Loucy (cell line): ENCODE data around the gene EXOG.
A peak's percentile ranks its signal among the peaks of the same experiment; 100 is the strongest.

Experiments used
- H2AFZ ChIP-seq: fragments of 200-600 bp; sonication (generic); 2 replicates; pipeline ENCODE4 v1.6.0; 2016; ENCODE audit warnings: antibody characterized with exemption, mild to moderate bottlenecking, low read length, moderate library complexity
- H3F3A ChIP-seq: fragments of 200-600 bp; 2 replicates; pipeline ENCODE4 v1.6.0; 2016; ENCODE audit warnings: antibody characterized with exemption, low read depth, mild to moderate bottlenecking
- H3K27me3 ChIP-seq: fragments of 200-600 bp; sonication (generic); 2 replicates; pipeline ENCODE4 v1.6.1; 2014; ENCODE audit warnings: low read length, mild to moderate bottlenecking; ENCODE audit not compliant: insufficient read depth, poor library complexity, severe bottlenecking
- H3K36me3 ChIP-seq: fragments of 200-600 bp; sonication (generic); 2 replicates; pipeline ENCODE4 v1.6.1; 2016; ENCODE audit warnings: low read length; ENCODE audit not compliant: insufficient read depth
- H3K4me1 ChIP-seq: fragments of 200-600 bp; sonication (generic); 2 replicates; pipeline ENCODE4 v1.5.1; 2014; ENCODE audit warnings: low read length, mild to moderate bottlenecking; ENCODE audit not compliant: insufficient read depth, poor library complexity, severe bottlenecking
- H3K4me2 ChIP-seq: fragments of 200-600 bp; sonication (generic); 2 replicates; pipeline ENCODE4 v1.6.0; 2014; ENCODE audit warnings: antibody characterized with exemption, low read length, low read depth, mild to moderate bottlenecking; ENCODE audit not compliant: poor library complexity, severe bottlenecking
- H3K4me3 ChIP-seq: fragments of 200-600 bp; sonication (generic); 2 replicates; pipeline ENCODE4 v1.5.1; 2014; ENCODE audit warnings: low read length, mild to moderate bottlenecking, mixed read lengths; ENCODE audit not compliant: poor library complexity, severe bottlenecking
- H3K79me2 ChIP-seq: fragments of 200-600 bp; sonication (generic); 2 replicates; pipeline ENCODE4 v1.6.1; 2014; ENCODE audit warnings: low read length; ENCODE audit not compliant: insufficient read depth
- H3K9ac ChIP-seq: fragments of 200-600 bp; sonication (generic); 2 replicates; pipeline ENCODE4 v1.6.0; 2014; ENCODE audit warnings: mild to moderate bottlenecking, low read depth, low read length, moderate library complexity; ENCODE audit not compliant: poor library complexity, severe bottlenecking
- H3K9me2 ChIP-seq: fragments of 200-600 bp; sonication (generic); replicated peaks from 2 replicates; pipeline ENCODE4 v1.6.1; 2016; ENCODE audit warnings: low read depth, low read length, mixed read lengths
- H3K9me3 ChIP-seq: fragments of 200-600 bp; sonication (generic); 2 replicates; pipeline ENCODE4 v1.6.1; 2014; ENCODE audit warnings: mild to moderate bottlenecking, antibody characterized with exemption, low read length, low read depth; ENCODE audit not compliant: insufficient read depth
- H4K20me1 ChIP-seq: fragments of 200-600 bp; sonication (generic); 2 replicates; pipeline ENCODE4 v1.6.0; 2014; ENCODE audit warnings: antibody characterized with exemption, low read length, mild to moderate bottlenecking; ENCODE audit not compliant: insufficient read depth, poor library complexity, severe bottlenecking
- EZH2phosphoT487 ChIP-seq: fragments of 200-600 bp; IDR thresholded peaks from 2 replicates; pipeline ENCODE4 v1.6.1; 2018; ENCODE audit warnings: antibody characterized with exemption, mild to moderate bottlenecking, moderate library complexity, borderline replicate concordance
- TF ChIP-seq, protein P1 (sequence below): fragments of 200-600 bp; sonication (generic); conservative IDR thresholded peaks from 2 replicates; pipeline ENCODE4 v1.5.1; 2014; ENCODE audit warnings: mild to moderate bottlenecking, antibody characterized with exemption, low read length

The EXOG gene

DNA sequence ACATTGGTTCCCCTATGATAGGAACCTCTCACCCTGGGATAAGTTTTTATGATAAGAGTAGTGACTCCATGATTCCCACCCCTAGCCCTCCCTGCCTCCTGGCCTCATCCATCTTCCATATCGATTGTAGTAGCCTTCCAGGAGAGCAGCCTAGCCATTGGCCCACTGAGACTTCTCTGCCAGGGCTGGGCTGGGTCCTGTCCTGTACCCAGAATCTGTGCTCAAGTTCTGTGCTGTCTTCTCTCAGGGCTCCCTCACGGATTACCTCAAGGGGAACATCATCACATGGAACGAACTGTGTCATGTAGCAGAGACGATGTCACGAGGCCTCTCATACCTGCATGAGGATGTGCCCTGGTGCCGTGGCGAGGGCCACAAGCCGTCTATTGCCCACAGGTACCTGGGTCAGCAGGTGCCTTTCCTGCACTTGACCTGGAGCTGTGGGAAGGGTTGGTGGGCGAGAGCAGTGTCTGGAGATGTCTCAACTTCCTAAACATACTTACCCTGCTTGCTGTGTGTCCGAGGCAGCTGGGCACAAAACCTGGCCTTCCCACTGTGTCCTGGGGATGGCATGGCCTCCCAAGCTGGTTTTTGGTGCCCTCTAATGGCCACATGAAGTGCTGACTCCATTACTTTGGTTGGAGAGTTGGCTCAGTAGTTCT is 16.6 kb upstream of the EXOG start:
- Histone ChIP-seq H3K79me2 (peaks cover 3% of the 10 kb centered on the region; the same call in 1 of the 2 replicates), H2AFZ (no peak overlapping the region), H3K9me3 (no peaks in the 10 kb centered on the region), H3K27me3 (no peaks in the 10 kb centered on the region), H3K4me1 (peaks cover 8% of the 10 kb centered on the region), H3K4me3 (no peak overlapping the region), H3K36me3 (peaks cover 36% of the 10 kb centered on the region; the same call in 1 of the 2 replicates), H3K9ac (no peak overlapping the region), H3K9me2 (no peaks in the 10 kb centered on the region), H3F3A (no peaks in the 10 kb centered on the region), H4K20me1 (no peaks in the 10 kb centered on the region), H3K4me2 (no peak overlapping the region)
- TF ChIP-seq, protein P1, sequence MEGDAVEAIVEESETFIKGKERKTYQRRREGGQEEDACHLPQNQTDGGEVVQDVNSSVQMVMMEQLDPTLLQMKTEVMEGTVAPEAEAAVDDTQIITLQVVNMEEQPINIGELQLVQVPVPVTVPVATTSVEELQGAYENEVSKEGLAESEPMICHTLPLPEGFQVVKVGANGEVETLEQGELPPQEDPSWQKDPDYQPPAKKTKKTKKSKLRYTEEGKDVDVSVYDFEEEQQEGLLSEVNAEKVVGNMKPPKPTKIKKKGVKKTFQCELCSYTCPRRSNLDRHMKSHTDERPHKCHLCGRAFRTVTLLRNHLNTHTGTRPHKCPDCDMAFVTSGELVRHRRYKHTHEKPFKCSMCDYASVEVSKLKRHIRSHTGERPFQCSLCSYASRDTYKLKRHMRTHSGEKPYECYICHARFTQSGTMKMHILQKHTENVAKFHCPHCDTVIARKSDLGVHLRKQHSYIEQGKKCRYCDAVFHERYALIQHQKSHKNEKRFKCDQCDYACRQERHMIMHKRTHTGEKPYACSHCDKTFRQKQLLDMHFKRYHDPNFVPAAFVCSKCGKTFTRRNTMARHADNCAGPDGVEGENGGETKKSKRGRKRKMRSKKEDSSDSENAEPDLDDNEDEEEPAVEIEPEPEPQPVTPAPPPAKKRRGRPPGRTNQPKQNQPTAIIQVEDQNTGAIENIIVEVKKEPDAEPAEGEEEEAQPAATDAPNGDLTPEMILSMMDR, result peak; percentile 97
- no peak for TF ChIP-seq EZH2phosphoT487

DNA sequence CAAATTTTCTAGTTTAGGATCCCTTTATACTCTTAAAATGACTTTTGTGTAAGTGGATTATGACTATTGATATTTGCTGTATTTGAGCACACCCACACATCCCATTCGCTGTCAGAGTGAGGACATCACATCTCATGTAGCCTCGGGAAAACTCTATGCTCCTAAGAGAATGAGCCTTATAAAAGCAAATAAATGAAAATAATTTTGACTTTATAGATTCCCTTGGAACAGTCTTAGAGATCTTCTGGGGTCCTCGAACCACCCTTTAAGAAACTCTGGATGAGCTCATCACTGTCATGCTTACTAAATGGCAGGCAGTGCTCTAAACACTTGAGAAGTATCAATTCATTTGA is 16.1 kb upstream of the EXOG start:
- Histone ChIP-seq H3K9me3 (no peaks in the 10 kb centered on the region), H3K4me1 (peaks cover 8% of the 10 kb centered on the region), H3K27me3 (no peaks in the 10 kb centered on the region), H3K4me3 (no peak overlapping the region), H4K20me1 (no peaks in the 10 kb centered on the region), H2AFZ (no peak overlapping the region), H3K79me2 (peaks cover 3% of the 10 kb centered on the region; the same call in 1 of the 2 replicates), H3K4me2 (no peak overlapping the region), H3K9ac (no peak overlapping the region), H3K9me2 (no peaks in the 10 kb centered on the region), H3K36me3 (peaks cover 36% of the 10 kb centered on the region; the same call in 1 of the 2 replicates), H3F3A (no peaks in the 10 kb centered on the region)
- no peak for TF ChIP-seq EZH2phosphoT487
- TF ChIP-seq, protein P1, result no peak

DNA sequence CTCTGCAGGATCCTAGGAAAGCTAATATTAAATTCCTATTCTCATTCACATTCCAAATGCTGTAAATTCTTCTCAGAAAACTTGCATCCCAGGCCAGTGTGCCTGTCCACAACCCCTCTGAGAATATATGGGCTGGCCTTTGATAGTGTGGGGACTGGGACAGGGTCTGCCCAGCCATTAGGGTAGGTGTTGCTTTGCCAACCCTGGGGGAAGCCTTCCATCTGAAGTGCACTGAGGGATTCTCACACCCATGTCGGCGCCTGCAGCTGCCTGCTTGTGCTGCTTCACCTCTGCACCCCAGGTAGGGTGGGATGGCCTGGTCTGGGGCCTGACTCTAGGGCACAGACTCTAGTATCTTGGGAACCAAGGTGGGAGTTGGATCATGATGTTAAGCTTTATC is 15.2 kb upstream of the EXOG start:
- TF ChIP-seq EZH2phosphoT487, result no peak
- TF ChIP-seq, protein P1, result no peak
- Histone ChIP-seq H3K36me3 (peaks cover 36% of the 10 kb centered on the region; the same call in 1 of the 2 replicates), H3K4me1 (peaks cover 8% of the 10 kb centered on the region), H3K9ac (no peak overlapping the region), H3K4me3 (no peak overlapping the region), H3K9me2 (no peaks in the 10 kb centered on the region), H3F3A (no peaks in the 10 kb centered on the region), H2AFZ (no peak overlapping the region), H4K20me1 (no peaks in the 10 kb centered on the region), H3K27me3 (no peaks in the 10 kb centered on the region), H3K4me2 (no peak overlapping the region), H3K9me3 (no peaks in the 10 kb centered on the region), H3K79me2 (no peaks in the 10 kb centered on the region)
